Measurements from ENCODE around the gene NUDT17.

NUDT17 gene

DNA sequence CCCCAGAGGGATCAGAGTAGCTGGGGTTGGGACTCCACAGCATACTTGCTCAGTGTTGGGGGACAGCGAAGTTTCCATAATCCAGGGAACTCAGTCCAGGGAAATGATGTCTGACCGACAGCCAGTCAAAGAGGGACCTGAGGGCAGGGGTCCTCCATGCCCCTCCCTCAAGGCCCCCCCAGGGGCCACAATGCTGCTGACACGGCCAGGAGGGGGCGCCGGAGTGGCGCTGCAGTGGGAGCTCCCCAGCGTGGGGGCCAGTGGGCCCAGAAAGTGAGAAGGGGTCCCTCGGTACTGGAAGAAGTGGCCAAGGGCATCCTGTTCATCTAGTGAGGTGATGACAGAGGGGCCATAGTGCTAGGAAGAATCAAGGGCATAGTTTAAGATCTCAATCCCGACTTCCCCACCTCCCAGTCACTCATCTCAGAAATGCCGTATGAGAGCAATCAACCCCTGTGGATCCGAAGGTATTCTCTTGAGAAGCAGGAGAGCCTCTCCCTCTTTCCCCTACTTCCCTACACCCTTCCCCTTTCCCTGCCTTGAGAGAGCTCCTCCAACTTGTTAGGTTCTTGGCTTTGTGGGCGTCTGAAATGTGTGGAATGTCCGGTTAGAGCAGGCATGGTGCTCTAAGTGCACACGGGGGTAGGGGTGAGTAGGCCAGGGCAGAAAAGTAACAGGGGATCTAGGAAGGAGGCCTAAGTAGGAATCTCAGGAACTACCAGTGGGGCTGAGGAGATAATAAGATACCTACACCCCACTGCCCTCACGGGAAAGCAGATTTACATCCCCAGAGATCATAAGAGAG, 4.1 kb downstream of the NUDT17 start:
- no peak overlapping the region for H3K4me3 ChIP-seq (ENCODE audit: low read depth, low read length)
- no peak for DNase-seq (ENCODE audit: low read depth)
- TF ChIP-seq, protein P1, sequence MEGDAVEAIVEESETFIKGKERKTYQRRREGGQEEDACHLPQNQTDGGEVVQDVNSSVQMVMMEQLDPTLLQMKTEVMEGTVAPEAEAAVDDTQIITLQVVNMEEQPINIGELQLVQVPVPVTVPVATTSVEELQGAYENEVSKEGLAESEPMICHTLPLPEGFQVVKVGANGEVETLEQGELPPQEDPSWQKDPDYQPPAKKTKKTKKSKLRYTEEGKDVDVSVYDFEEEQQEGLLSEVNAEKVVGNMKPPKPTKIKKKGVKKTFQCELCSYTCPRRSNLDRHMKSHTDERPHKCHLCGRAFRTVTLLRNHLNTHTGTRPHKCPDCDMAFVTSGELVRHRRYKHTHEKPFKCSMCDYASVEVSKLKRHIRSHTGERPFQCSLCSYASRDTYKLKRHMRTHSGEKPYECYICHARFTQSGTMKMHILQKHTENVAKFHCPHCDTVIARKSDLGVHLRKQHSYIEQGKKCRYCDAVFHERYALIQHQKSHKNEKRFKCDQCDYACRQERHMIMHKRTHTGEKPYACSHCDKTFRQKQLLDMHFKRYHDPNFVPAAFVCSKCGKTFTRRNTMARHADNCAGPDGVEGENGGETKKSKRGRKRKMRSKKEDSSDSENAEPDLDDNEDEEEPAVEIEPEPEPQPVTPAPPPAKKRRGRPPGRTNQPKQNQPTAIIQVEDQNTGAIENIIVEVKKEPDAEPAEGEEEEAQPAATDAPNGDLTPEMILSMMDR (IDR thresholded peaks at IDR 0.05; ENCODE audit: insufficient read depth, low read depth, low read length, missing control alignments) = peak; percentile 38

- DNase-seq (ENCODE audit: low read depth) = peak; percentile 19
- TF ChIP-seq, protein P1 (IDR thresholded peaks at IDR 0.05; ENCODE audit: insufficient read depth, low read depth, low read length, missing control alignments) = peak; percentile 45
- no peak overlapping the region for H3K4me3 ChIP-seq (ENCODE audit: low read depth, low read length)
Observed at GRCh38 chr1:145855426-145855948, 10.1 kb downstream of the NUDT17 start.

GRCh38 chr1:145857170-145857569, 11.7 kb downstream of the NUDT17 start:
- TF ChIP-seq, protein P1 (IDR thresholded peaks at IDR 0.05; ENCODE audit: insufficient read depth, low read depth, low read length, missing control alignments) = no peak
- no peak overlapping the region for H3K4me3 ChIP-seq (ENCODE audit: low read depth, low read length)
- no peak for DNase-seq (ENCODE audit: low read depth)

DNA sequence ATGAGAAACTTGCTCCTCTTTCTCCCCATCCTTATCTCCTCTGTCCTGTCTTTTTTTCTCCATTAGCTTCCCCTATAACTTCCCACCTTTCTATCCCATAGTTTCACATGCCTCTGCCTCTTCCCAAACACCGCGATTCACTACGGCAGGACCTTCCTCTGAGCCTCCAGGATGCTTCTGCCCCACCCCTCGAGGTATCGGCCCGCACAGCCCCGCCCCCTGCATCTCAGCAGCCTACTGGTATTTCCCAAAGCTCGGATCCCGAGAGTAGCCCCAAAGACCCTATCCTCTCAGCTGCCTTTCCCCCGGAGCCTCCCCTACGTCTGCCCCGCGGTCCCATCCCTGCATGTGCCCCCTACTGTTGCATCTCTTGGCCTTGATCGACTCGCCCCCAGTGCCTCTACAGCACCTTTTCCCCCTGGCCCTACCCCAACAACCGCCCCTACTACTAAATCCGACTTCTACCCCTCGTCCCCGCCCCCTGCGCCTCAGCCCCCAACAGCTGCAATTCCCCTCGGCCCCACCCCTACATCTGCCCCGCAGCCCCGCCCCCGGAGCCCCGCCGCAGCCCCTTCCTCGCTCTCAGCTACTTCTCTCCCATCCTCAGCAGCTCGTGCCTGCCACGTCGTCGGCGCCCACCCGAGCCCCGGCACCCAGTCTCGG, 12.9 kb downstream of the NUDT17 start:
- H3K4me3 ChIP-seq (ENCODE audit: low read depth, low read length) = peak overlapping the region; percentile 62
- TF ChIP-seq, protein P1 (IDR thresholded peaks at IDR 0.05; ENCODE audit: insufficient read depth, low read depth, low read length, missing control alignments) = no peak
- DNase-seq (ENCODE audit: low read depth) = peak; percentile 68

DNA sequence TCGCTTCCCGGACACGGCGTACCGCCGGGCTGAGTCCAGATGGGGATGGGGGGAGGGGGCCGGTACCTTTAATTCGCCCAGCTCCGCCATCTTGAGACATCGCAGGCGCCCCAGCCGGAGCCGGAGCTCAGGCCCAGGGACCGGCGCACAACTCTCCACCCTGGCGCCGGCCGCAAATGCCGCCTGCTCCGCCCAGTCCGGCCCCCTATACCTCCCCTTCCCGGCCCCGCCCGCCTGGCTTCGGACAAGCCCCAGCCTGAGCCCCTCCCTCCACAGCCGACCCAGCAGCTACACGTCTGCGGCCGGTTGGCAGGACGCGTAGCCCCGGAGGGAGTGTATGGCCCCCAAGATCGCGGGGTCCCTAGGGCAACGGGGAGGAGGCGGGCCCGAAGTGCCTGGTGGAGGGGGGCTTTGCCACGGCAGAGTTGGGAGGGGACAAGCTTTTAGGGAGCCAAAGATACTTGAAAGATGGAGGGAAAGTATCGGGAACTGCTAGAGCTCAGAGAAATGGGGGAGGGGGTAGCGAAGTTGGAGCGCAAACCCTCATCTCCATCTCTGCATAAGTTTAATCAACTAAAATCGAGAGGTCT, 13.6 kb downstream of the NUDT17 start, which contains the start of gene PIAS3:
Gene PIAS3, minus strand, starts transcription at position 181 of the 590 bp plus-strand sequence. Its CDS starts 91 bp downstream, at position 90.
- peak within 1 kb of the TSS; percentile 62 for H3K4me3 ChIP-seq (ENCODE audit: low read depth, low read length)
- TF ChIP-seq, protein P1 (IDR thresholded peaks at IDR 0.05; ENCODE audit: insufficient read depth, low read depth, low read length, missing control alignments) = no peak
- DNase-seq (ENCODE audit: low read depth) = peak; percentile 97

GRCh38 chr1:145859491-145860023, 14.1 kb downstream of the NUDT17 start:
- DNase-seq (ENCODE audit: low read depth) = peak; percentile 85
- TF ChIP-seq, protein P1 (IDR thresholded peaks at IDR 0.05; ENCODE audit: insufficient read depth, low read depth, low read length, missing control alignments) = no peak
- H3K4me3 ChIP-seq (ENCODE audit: low read depth, low read length) = peak overlapping the region; percentile 62

Measured in GM12865 (cell line).